GM10266 (cell line): ENCODE measurements around the gene CEPT1.

Source experiments
- DNase-seq: peaks from one replicate; pipeline ENCODE4 v3.0.0; 2012; ENCODE audit errors: extremely low spot score
- CTCF ChIP-seq: IDR thresholded peaks from 2 replicates; pipeline ENCODE4 v1.5.1; 2012; ENCODE audit warnings: mild to moderate bottlenecking, low read depth; ENCODE audit not compliant: control insufficient read depth, insufficient read depth; ENCODE audit errors: missing control alignments

The CEPT1 gene

GRCh38 chr1:111192658-111193519 is 52.9 kb downstream of the CEPT1 start:
- TF ChIP-seq CTCF: no peak
- no peak for DNase-seq

GRCh38 chr1:111193712-111194480 is 53.9 kb downstream of the CEPT1 start:
- DNase-seq: no peak
- no peak for TF ChIP-seq CTCF

GRCh38 chr1:111195002-111195684 is 55.1 kb downstream of the CEPT1 start:
- no peak for DNase-seq
- no peak for TF ChIP-seq CTCF

GRCh38 chr1:111196213-111196612 is 56.2 kb downstream of the CEPT1 start:
- no peak for DNase-seq

GRCh38 chr1:111197598-111198284 is 57.7 kb downstream of the CEPT1 start:
- peak; percentile 70 for TF ChIP-seq CTCF
- DNase-seq: no peak

More at GRCh38 chr1:111196213-111196612, 56.2 kb downstream of the CEPT1 start:
- no peak for TF ChIP-seq CTCF

GRCh38 chr1:111198836-111199235 is 58.8 kb downstream of the CEPT1 start:
- no peak for TF ChIP-seq CTCF

More at GRCh38 chr1:111198836-111199235, 58.8 kb downstream of the CEPT1 start:
- no peak for DNase-seq
